BE2C (cell line): ENCODE data around the gene ABHD2.

Experiments used
- DNase-seq: peaks from one replicate; pipeline ENCODE4 v3.0.0-alpha.2; 2020
- H3K27me3 ChIP-seq: fragments of 250-450 bp; sonication (Bioruptor Pico); 2 replicates; pipeline ENCODE4 v1.5.1; 2020; ENCODE audit warnings: mild to moderate bottlenecking
- H3K36me3 ChIP-seq: fragments of 250-450 bp; sonication (Bioruptor Pico); 2 replicates; pipeline ENCODE4 v1.5.1; 2020; ENCODE audit warnings: mild to moderate bottlenecking
- H3K4me1 ChIP-seq: fragments of 250-450 bp; sonication (Bioruptor Pico); 2 replicates; pipeline ENCODE4 v1.5.1; 2020
- H3K4me3 ChIP-seq: 2 replicates; pipeline ENCODE4 v1.5.1; 2011; ENCODE audit warnings: low read depth, low read length
- H3K9me3 ChIP-seq: fragments of 250-450 bp; sonication (Bioruptor Pico); 2 replicates; pipeline ENCODE4 v1.5.1; 2020
- TF ChIP-seq, protein P1 (sequence below): IDR thresholded peaks from 2 replicates; pipeline ENCODE4 v1.5.1; 2012; ENCODE audit warnings: mild to moderate bottlenecking, low read depth, low read length

The ABHD2 gene

DNA sequence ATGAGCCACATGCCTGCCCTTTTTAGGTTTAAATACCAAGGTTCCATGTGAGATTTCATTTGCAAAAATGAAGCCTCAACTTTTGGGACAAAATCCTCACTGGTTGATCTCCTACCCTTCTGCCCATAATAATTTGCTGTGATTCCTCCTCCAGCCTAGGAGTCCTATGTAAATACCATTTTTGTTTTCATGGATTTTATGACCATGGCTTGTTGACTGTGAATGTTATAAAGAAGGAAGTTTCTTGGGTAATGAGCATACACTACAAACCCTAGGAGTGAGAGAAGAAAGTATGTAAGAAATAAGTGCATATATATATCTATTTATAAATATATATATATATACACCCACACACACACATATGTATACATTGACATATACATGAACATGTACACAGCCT is 120.0 kb downstream of the ABHD2 start:
- H3K4me3 ChIP-seq = no peak overlapping the region
- no peaks in the 10 kb centered on the region for H3K36me3 ChIP-seq
- no peaks in the 10 kb centered on the region for H3K4me1 ChIP-seq
- no peaks in the 10 kb centered on the region for H3K27me3 ChIP-seq
- H3K9me3 ChIP-seq = no peaks in the 10 kb centered on the region
- no peak for DNase-seq
- TF ChIP-seq, protein P1, sequence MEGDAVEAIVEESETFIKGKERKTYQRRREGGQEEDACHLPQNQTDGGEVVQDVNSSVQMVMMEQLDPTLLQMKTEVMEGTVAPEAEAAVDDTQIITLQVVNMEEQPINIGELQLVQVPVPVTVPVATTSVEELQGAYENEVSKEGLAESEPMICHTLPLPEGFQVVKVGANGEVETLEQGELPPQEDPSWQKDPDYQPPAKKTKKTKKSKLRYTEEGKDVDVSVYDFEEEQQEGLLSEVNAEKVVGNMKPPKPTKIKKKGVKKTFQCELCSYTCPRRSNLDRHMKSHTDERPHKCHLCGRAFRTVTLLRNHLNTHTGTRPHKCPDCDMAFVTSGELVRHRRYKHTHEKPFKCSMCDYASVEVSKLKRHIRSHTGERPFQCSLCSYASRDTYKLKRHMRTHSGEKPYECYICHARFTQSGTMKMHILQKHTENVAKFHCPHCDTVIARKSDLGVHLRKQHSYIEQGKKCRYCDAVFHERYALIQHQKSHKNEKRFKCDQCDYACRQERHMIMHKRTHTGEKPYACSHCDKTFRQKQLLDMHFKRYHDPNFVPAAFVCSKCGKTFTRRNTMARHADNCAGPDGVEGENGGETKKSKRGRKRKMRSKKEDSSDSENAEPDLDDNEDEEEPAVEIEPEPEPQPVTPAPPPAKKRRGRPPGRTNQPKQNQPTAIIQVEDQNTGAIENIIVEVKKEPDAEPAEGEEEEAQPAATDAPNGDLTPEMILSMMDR = no peak

DNA sequence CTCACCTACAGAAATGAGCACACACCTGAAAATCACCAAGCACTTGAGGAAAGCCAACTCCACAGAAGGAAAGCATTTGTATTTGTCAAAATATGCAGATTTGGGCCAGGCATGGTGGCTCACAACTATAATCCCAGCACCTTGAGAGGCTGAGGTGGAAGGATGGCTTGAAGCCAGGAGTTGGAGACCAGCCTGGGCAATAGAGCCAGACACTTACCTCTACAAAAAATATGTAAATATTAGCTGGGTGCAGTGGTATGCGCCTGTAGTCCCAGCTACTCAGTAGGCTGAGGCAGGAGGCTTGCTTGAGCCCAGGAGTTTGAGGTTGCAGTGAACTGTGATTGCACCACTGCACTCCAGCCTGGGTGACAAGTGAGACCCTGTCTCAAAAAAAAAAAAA is 120.8 kb downstream of the ABHD2 start:
- no peaks in the 10 kb centered on the region for H3K36me3 ChIP-seq
- no peaks in the 10 kb centered on the region for H3K9me3 ChIP-seq
- TF ChIP-seq, protein P1 = no peak
- H3K27me3 ChIP-seq = no peaks in the 10 kb centered on the region
- no peak for DNase-seq
- no peak overlapping the region for H3K4me3 ChIP-seq
- no peaks in the 10 kb centered on the region for H3K4me1 ChIP-seq

DNA sequence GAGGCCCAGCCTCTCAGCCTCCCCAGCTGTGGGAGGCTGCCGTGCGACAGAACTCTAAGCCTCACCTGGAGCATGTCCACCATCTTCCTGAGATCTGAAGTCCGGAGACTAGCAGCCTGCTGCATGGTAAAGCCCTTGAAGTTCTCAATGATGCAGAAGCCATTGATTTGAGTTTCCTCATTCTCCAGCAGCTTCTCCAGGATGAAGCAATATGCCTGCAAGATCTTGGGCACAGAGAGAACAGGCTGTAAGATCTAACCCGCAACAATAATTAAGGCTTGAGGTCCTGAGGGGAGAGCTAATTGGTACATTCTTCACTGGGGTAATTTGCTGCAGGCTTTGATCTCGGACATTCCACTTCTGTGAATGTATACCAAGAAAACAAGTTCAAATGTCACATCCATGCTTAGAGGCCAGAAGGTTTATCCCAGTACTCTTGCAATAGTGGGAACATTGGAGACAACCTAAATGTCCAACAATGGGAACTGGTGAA is 123.5 kb downstream of the ABHD2 start:
- H3K4me1 ChIP-seq = no peaks in the 10 kb centered on the region
- no peaks in the 10 kb centered on the region for H3K36me3 ChIP-seq
- TF ChIP-seq, protein P1 = no peak
- H3K4me3 ChIP-seq = no peak overlapping the region
- H3K27me3 ChIP-seq = no peaks in the 10 kb centered on the region
- no peaks in the 10 kb centered on the region for H3K9me3 ChIP-seq
- no peak for DNase-seq

DNA sequence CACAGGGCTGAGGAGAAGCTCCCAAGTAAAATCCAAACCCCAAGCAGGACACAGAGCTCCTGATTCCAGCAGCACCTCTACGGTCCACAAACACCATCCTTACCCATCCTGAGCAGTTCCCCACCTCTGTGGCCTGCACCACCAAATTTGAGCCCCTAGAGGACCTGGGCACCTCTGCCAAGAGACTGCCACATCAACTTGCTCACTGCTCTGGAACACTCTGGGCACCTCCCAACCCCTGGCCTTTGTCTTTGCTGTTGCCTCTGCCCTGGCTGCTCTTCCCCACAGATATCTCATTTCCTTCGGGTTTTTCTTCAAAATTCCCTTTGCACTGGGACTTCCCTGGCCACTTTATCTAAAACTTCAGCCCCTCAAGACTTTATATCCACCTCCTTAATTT is 127.4 kb downstream of the ABHD2 start:
- Histone ChIP-seq H3K4me3 (no peak overlapping the region), H3K27me3 (no peaks in the 10 kb centered on the region), H3K9me3 (no peaks in the 10 kb centered on the region), H3K4me1 (no peaks in the 10 kb centered on the region), H3K36me3 (no peaks in the 10 kb centered on the region)
- TF ChIP-seq, protein P1 = no peak
- no peak for DNase-seq

DNA sequence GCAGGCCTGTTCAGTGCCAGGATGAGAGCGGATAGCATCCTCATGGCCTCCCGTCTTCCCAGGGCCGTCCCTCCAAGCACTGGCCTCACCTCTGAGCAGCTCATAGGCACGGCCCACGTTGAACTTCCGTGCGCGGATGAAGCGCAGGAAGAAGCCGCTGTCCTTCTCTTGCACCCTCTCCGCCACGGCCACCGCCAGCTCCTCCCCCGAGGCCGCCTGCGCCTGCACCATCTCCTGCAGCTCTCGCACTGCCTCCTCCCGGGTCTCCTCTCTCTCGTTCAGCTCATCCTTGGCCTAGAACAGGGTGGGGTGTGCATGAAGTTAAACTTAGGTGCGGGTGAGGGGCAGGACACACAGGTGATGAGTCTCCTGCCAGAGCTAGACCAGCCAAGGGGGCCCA is 128.8 kb downstream of the ABHD2 start:
- DNase-seq = no peak
- Histone ChIP-seq H3K4me1 (no peaks in the 10 kb centered on the region), H3K27me3 (no peaks in the 10 kb centered on the region), H3K4me3 (no peak overlapping the region), H3K36me3 (no peaks in the 10 kb centered on the region), H3K9me3 (no peaks in the 10 kb centered on the region)
- TF ChIP-seq, protein P1 = no peak

DNA sequence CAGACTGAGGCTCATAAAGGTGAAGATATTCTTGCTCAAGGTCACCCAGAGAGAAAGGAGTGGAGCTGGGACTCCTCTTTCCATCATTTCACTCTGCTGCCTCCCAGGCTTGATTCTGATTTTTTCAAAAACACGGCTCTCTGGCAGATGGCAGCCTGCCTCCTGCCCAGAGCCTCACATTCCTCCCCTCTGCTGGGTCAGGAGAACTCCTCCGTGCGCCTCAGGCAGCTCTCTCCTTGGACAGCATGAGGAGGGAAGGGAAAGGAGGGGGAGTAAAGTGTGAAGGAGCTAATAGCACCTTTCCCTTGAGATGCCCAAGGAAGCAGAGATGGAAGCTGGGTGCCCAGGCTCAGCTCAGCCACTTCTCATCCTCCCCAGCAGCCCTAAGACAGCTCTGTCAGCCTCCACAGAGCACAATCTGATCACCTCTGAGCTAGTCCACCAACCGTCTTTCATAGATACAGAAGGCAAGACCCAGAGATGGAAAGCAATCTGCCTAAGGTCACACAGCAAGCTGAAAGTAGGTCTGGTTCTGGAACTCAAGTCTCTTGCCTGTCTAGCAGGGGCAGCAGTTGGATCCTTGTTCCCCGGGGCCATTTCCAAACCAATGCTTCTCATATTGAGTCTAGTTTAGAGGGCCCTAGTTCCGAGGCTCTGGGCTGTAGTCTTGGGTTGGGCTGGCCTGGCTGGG is 129.6 kb downstream of the ABHD2 start:
- H3K36me3 ChIP-seq = no peaks in the 10 kb centered on the region
- no peak overlapping the region for H3K4me3 ChIP-seq
- no peaks in the 10 kb centered on the region for H3K4me1 ChIP-seq
- DNase-seq = no peak
- H3K9me3 ChIP-seq = no peaks in the 10 kb centered on the region
- H3K27me3 ChIP-seq = no peaks in the 10 kb centered on the region
- TF ChIP-seq, protein P1 = no peak
